HUES48 (cell line): ENCODE measurements around the gene GPRC5C.
"Not testable (repeated sequence)": the region's sequence is repeated elsewhere in the genome, so short reads cannot be mapped to it uniquely, and the experiment has no call there.

Experiments used
- H3K27ac ChIP-seq: one replicate; pipeline ENCODE4 v1.7.0; 2013; ENCODE audit warnings: low read depth, low read length, inconsistent platforms
- H3K27me3 ChIP-seq: 2 replicates; pipeline ENCODE4 v1.6.1; 2013; ENCODE audit warnings: mild to moderate bottlenecking, low read length; ENCODE audit not compliant: control insufficient read depth, insufficient read depth
- H3K36me3 ChIP-seq: 2 replicates; pipeline ENCODE4 v1.6.1; 2013; ENCODE audit warnings: low read length; ENCODE audit not compliant: control insufficient read depth, insufficient read depth
- H3K4me1 ChIP-seq: 2 replicates; pipeline ENCODE4 v1.6.1; 2013; ENCODE audit warnings: mild to moderate bottlenecking, low read length; ENCODE audit not compliant: control insufficient read depth, insufficient read depth
- H3K4me3 ChIP-seq: 2 replicates; pipeline ENCODE4 v1.5.1; 2013; ENCODE audit warnings: mild to moderate bottlenecking, low read depth, low read length
- H3K9ac ChIP-seq: 2 replicates; pipeline ENCODE4 v1.6.1; 2013; ENCODE audit warnings: mild to moderate bottlenecking, low read depth, low read length, moderate library complexity
- H3K9me3 ChIP-seq: 2 replicates; pipeline ENCODE4 v1.6.1; 2013; ENCODE audit warnings: low read length; ENCODE audit not compliant: control insufficient read depth, insufficient read depth

GPRC5C gene

DNA sequence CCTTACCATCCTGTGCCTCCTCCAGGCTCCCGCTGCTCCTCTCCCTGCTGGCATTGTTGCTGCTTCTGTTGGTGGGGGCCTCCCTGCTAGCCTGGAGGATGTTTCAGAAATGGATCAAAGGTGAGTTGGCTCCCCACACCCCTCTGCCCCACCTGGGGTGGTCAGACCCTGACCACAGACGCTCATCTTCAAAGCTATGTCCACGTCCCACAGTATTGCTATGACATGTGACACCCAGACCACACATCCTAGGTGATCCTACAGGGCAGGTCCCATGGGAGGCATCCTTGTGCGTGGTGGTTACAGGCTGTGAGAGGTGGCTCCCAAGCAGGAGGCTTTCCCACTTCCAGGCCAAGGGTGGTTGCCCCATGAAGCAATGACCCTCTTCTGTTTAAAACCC, 45.5 kb downstream of the GPRC5C start:
- no peaks in the 10 kb centered on the region for H3K27me3 ChIP-seq
- no peak overlapping the region for H3K4me3 ChIP-seq
- peaks cover 11% of the 10 kb centered on the region; the same call in 1 of the 2 replicates for H3K9me3 ChIP-seq
- no peaks in the 10 kb centered on the region for H3K4me1 ChIP-seq
- no peaks in the 10 kb centered on the region for H3K36me3 ChIP-seq
- no peak overlapping the region for H3K27ac ChIP-seq
- H3K9ac ChIP-seq = no peak overlapping the region

GRCh38 chr17:74478420-74479100, 46.7 kb downstream of the GPRC5C start:
- Histone ChIP-seq H3K27me3 (no peaks in the 10 kb centered on the region), H3K9ac (no peak overlapping the region), H3K4me3 (no peak overlapping the region), H3K36me3 (no peaks in the 10 kb centered on the region), H3K27ac (no peak overlapping the region), H3K4me1 (no peaks in the 10 kb centered on the region), H3K9me3 (peaks cover 11% of the 10 kb centered on the region; the same call in 1 of the 2 replicates)

- Histone ChIP-seq H3K4me3 (no peak overlapping the region), H3K27ac (no peak overlapping the region), H3K36me3 (no peaks in the 10 kb centered on the region), H3K9ac (no peak overlapping the region), H3K27me3 (no peaks in the 10 kb centered on the region), H3K9me3 (peaks cover 8% of the 10 kb centered on the region; the same call in 1 of the 2 replicates), H3K4me1 (no peaks in the 10 kb centered on the region)
Observed at GRCh38 chr17:74480290-74480689, 48.4 kb downstream of the GPRC5C start.

DNA sequence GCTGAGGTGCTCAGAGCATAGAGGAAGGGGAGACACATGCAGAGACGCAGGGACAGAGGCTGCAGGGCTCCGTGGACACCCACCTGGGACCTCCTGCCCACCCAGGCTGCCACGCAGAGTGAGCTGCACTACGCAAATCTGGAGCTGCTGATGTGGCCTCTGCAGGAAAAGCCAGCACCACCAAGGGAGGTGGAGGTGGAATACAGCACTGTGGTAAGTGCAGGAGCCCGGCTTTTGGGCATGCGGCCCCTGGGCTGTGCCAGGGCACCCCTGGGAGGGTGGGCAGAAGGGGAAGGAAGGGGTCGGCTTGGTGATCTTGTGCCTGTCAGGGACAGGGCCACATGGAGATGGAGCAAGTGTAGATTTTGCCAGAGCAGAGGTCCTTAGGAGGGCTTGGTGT, 49.7 kb downstream of the GPRC5C start:
- Histone ChIP-seq H3K27me3 (no peaks in the 10 kb centered on the region), H3K9me3 (no peaks in the 10 kb centered on the region), H3K27ac (no peak overlapping the region), H3K4me1 (no peaks in the 10 kb centered on the region), H3K36me3 (no peaks in the 10 kb centered on the region), H3K4me3 (no peak overlapping the region), H3K9ac (no peak overlapping the region)

GRCh38 chr17:74484066-74484465, 52.2 kb downstream of the GPRC5C start:
- no peaks in the 10 kb centered on the region for H3K27me3 ChIP-seq

DNA sequence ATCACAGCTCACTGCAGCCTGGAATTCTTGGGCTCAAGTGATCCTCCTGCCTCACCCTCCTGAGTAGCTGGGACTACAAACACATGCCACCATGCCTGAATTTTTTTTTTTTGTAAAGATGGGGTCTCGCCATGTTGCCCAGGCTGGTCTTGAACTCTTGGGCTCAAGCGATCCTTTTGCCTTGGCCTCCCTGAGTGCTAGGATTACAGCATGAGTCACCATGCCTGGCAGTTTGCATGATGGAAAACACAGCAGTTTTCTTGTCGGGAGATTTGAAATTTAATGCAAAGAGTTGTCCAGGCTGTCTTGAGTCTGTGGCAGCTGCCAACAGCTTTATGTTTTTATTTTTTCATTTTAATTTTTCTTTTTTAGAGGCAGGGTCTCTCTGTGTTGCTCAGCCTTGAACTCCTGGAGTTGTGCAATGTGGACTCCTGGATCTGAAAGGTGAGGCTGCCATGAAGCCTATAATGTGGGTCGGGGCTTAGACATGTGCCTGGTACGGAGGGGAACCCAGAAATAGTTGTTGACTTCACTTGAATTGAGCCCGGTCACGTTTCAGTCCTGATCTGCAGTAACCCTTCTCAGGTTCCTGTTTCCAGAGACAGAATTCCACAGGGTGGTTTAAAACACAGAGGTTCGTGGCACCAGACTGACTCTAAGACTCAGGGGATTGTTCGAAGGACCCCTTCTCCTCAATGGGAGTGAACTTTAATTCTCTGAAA, 53.3 kb downstream of the GPRC5C start:
- Histone ChIP-seq H3K4me1 (no peaks in the 10 kb centered on the region), H3K36me3 (no peaks in the 10 kb centered on the region), H3K4me3 (no peak overlapping the region), H3K9ac (no peak overlapping the region), H3K27me3 (no peaks in the 10 kb centered on the region), H3K9me3 (no peaks in the 10 kb centered on the region), H3K27ac (no peak overlapping the region)

More at GRCh38 chr17:74484066-74484465, 52.2 kb downstream of the GPRC5C start:
- Histone ChIP-seq H3K36me3 (no peaks in the 10 kb centered on the region), H3K4me3 (no peak overlapping the region), H3K4me1 (no peaks in the 10 kb centered on the region), H3K9ac (no peak overlapping the region), H3K9me3 (no peaks in the 10 kb centered on the region), H3K27ac (no peak overlapping the region)

DNA sequence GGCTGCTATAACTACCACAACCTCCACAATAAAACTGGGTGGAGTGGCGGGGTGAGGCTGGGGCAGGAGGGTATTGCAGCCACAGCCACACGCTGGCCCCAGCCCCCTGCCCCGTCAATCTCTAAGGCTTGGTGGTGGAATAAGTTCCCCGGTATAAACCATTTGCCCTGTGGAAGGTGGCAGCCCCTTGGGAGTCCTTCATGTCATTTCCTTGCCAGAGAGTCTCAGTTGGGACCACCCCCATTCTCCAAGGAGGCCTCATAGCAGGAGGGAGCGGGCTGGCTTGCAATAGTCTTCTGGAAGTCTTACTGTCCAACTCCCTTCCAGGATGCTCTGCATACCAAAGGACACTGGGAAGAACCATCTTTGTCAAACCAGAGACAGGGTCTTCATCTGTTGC, 54.0 kb downstream of the GPRC5C start:
- no peak overlapping the region for H3K4me3 ChIP-seq
- H3K9me3 ChIP-seq = no peaks in the 10 kb centered on the region
- H3K9ac ChIP-seq = no peak overlapping the region
- H3K27ac ChIP-seq = no peak overlapping the region
- no peaks in the 10 kb centered on the region for H3K36me3 ChIP-seq
- H3K4me1 ChIP-seq = no peaks in the 10 kb centered on the region
- no peaks in the 10 kb centered on the region for H3K27me3 ChIP-seq

- H3K9me3 ChIP-seq, H3K36me3 ChIP-seq, H3K4me1 ChIP-seq, H3K4me3 ChIP-seq, H3K27ac ChIP-seq, H3K27me3 ChIP-seq, H3K9ac ChIP-seq: not testable (repeated sequence)
Observed at GRCh38 chr17:74488276-74488675, 56.4 kb downstream of the GPRC5C start.

DNA sequence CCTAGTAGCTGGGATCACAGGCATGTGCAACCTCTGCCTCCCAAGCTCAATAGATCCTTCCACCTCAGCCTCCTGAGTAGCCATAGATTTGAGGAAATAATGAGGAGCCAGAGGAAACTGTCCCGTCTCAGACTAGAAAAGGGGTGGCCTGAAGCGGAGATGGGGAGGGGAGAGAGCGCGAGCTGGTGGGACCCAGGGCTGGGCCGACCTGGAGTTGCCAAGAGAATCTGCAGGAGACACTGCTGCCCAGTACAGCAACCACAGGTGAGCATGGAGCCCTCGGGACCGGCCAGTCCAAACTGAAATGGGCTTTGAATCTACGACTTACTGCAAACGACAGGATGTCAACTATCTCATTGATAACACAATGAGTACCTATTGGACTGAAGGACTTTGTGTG, 58.8 kb downstream of the GPRC5C start:
- Histone ChIP-seq H3K27ac (no peak overlapping the region), H3K4me3 (no peak overlapping the region), H3K4me1 (no peaks in the 10 kb centered on the region), H3K27me3 (no peaks in the 10 kb centered on the region), H3K36me3 (no peaks in the 10 kb centered on the region), H3K9me3 (no peaks in the 10 kb centered on the region), H3K9ac (no peak overlapping the region)

DNA sequence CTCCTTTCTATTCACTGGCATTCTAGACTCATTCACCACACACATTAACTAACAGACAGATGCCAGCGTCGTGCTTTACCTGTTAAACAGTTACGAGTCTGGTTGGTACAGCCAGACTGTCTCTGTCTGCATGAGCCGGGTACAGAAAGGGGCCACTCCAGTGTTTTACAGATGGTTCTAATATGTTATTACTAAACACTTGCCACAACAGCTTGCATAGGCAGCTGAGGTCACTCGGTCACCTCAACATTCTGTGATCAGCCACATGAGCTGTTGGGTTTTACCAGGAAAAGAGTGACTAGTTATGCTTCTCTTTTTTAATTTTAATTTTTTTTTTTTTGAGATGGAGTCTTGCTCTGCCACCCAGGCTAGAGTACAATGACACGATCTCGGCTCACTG, 59.7 kb downstream of the GPRC5C start:
- Histone ChIP-seq H3K4me3 (no peak overlapping the region), H3K9me3 (no peaks in the 10 kb centered on the region), H3K36me3 (no peaks in the 10 kb centered on the region), H3K4me1 (no peaks in the 10 kb centered on the region), H3K9ac (no peak overlapping the region), H3K27me3 (no peaks in the 10 kb centered on the region), H3K27ac (no peak overlapping the region)

DNA sequence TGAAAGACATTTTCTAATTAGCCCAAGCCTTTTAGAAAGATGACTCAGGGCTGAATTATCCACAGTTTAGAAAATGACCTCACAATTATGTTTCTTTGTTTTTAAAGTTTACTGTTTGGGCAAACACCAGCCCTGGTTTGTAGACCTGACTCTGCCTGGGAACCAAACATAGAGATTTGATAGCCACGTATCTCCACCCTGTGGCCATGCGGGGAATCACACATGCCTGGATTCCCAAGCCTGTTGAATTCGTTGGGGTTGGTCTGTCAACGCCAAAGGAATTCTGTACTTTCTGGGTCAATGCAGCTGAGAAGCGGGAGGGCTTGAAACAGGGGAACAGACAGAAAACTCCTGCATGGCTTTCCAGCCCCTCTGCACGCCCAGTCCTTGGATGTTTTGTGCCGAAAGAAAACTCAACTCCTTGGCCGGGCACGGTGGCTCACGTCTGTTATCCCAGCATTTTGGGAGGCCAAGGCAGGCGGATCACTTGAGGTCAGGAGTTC, 61.5 kb downstream of the GPRC5C start:
- Histone ChIP-seq H3K36me3 (no peaks in the 10 kb centered on the region), H3K27ac (no peak overlapping the region), H3K4me1 (no peaks in the 10 kb centered on the region), H3K4me3 (no peak overlapping the region), H3K27me3 (no peaks in the 10 kb centered on the region), H3K9me3 (no peaks in the 10 kb centered on the region), H3K9ac (no peak overlapping the region)
